Right renal pelvis (tissue), 4 donors: ENCODE data around the gene SHMT1. TPM values are rescaled to one million over a fixed set of nuclear protein-coding genes. Genes with fewer than 3 reads are reported as not detected.
"Not testable (repeated sequence)": the region's sequence is repeated elsewhere in the genome, so short reads cannot be mapped to it uniquely, and the experiment has no call there.

Experiments
- DNase-seq, 4 donors: peaks; one replicate each; pipeline ENCODE4 v3.0.0-alpha.2; 2013; ENCODE audit warnings: low read depth in 4 of 4, low spot score in 3 of 4, missing footprints in 1 of 4
- polyA plus RNA-seq, 4 donors: library from polyadenylated mRNA; unstranded; fragments of 120-200 nt; gene quantifications; one replicate each; pipeline ENCODE4 v1.2.1, GENCODE V29; 2013; ENCODE audit not compliant: insufficient read length in 4 of 4

Gene SHMT1
- polyA plus RNA-seq, 4 donors: 53.9 to 67.4 (median 58.6) TPM

DNA sequence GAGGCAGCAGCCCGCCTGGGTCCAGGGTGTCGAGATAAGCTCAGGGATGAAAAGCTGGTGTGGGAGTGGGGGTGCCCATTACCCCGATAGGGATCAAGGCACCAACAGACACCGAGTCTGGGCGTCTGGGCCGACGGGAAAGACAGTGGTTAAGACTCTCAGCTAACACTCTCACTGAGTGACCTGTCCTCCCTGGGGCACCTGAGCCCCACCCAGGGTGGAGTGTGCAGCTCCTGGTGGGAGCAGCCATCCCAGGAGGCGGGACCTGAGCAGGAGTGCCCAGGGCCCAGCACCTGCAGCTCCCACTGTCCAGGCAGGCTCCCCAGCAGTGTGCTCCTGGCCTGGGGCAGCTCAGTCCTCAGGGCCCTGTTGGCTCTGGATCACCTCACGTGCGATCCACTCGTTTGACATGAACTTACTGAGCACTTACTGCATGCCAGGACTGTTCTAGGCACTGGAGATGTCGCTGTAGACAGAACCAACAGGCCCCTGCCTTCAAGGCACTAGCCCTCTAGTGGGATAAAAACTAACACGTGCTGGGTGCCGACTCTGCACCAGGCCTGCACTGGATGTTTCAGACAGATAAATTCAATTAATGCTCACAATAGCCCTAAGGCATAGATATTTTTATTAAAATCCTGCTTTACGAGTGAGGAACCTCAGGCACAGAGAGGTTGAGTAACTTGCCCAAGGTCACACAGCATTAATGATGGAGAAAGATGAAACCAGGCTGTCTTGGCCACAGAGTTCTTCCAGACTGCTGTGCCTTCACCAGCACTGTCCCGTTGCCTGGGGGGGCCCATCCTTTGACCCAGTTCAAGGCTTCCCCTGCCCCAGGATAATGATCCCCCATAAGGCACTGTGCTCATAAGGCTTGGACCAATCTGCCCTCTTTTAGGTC is 16.1 kb upstream of the SHMT1 start:
- DNase-seq: no peak

DNA sequence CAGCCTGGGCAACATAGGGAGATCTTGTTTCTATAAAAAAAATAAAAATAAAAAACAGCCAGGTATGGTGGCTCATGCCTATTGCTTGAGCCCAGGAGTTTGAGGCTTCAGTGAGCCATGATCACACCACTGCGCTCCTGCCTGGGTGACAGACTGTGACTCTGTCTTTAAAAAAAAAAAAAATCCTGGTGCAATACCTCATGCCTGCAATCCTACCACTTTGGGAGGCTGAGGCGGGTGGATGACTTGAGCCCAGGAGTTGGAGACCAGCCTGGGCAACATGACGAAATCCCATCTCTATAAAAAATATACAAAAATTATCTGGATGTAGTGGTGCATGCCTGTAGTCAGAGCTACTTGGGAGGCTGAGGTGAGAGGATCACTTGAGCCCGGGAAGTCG is 15.3 kb upstream of the SHMT1 start:
- not testable (repeated sequence) for DNase-seq

DNA sequence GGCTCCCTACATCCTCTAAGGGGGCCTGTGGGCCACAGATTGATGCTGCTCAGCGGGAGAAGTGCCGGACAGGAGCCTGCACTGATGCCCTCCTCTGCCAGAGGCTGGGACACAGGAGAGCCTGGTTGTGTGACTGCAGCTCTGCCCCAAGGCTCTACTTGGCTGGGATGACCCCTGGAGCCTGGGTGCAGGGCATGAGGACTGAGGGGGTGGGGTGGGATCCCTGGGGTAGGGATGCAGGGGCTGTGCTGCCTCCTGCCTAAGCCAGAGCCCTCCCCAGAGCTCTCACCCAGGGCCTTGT is 14.8 kb upstream of the SHMT1 start:
- no peak for DNase-seq

GRCh38 chr17:18377437-18378204 is 14.3 kb upstream of the SHMT1 start, which contains the start of gene EVPLL:
EVPLL (plus strand) TSS chr17:18377778; CDS start chr17:18380938, 3,160 bp downstream.
- DNase-seq: no peak

- DNase-seq: no peak
Measured at GRCh38 chr17:18374216-18374615, 10.9 kb upstream of the SHMT1 start.

GRCh38 chr17:18373181-18373580 is 9.8 kb upstream of the SHMT1 start:
- not testable (repeated sequence) for DNase-seq

DNA sequence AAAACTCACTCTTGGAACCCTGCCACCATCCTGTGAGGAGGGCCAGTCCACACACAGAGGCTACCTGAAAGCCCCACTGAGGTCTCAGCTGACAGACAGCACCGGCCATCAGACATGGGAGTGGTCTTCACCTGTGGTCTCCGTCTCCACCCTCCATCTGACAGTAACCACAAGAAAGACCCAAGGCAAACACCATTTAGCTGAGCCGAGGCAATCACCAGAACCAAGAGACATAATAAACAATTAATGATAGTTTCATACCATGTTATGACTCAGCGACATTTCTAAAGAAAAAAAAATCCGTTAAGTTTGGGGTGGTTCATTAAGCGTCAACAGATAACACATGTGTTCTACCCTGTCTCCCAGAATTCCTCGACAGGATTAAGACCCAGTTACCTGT is 8.1 kb upstream of the SHMT1 start:
- DNase-seq: no peak

DNA sequence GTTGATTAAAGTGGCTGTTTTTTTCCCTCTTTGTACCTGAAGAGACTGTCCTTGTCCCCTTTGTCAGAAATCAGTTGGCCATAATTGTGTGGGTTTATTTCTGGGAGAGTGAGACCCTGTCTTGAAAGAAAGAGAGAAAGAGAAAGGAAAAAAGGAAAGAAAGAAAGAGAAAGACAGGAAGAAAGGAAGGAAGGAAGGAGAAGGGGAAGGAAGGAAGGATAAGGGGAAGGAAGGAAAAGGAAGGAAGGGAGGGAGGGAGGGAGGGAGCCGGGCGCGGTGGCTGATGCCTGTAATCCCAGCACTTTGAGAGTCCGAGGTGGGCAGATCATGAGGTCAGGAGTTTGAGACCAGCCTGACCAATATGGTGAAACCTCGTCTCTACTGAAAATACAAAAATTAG is 7.4 kb upstream of the SHMT1 start:
- no peak for DNase-seq

DNA sequence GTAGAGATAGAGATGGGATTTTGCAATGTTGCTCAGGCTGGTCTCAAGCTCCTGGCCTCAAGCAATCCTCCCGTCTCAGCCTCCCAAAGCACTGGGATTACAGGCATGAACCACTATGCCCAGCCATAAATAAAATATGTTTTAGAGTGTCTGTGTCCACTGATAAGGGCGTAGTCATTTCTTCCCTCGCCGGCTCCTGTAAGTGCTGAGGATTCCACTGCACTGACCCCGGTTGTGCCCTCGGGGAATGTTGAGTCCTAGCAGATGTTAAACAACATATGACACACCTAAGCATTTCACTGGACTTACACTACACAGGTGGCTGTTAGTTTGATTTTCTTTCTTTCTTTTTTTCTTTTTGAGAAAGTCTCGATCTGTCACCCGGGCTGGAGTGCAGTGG is 5.6 kb upstream of the SHMT1 start:
- no peak for DNase-seq

GRCh38 chr17:18364166-18364565 is 816 bp upstream of the SHMT1 start:
- no peak for DNase-seq

DNA sequence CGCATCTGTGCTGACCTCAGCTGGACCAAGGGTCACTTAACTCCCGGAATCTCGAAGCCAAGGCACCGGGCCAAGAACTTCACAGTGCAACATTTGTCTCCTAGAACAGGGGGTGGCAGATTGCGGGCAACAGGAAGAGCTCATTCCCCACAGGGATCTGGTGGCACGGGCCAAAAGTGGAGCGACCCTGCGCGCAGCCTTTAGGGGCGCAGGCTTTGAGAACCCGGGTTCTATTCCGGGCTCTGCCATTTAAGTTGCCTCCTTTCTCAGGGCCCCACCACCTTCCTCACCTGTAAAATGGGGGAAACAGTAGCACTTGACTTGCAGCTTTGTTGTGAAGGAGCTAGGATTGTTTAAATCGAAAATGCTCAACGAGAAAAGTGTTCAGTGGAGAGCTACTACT is 651 bp downstream of the SHMT1 start:
- DNase-seq: peak in 2 of 4 donors; percentile 38 to 47

- no peak for DNase-seq
Measured at GRCh38 chr17:18361837-18362697, 1.3 kb downstream of the SHMT1 start.

DNA sequence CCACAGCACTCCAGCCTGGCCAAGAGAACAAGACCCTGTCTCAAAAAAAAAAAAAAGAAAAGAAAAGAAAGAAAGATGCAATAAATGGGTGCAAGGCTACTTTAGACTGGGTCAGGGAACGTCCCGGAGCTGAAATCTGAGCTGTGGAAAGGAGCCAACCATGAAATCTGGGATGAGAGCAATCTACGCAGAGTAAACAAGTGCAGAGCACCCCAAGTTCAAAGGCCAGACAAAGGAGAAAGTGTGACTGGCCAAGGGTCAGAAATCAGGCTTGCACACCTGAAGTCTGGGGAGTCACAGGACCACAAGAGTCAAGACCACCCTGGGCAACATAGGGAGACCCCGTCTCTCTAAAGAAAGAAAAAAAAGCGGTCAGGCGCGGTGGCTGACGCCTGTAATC is 2.8 kb downstream of the SHMT1 start:
- no peak for DNase-seq

DNA sequence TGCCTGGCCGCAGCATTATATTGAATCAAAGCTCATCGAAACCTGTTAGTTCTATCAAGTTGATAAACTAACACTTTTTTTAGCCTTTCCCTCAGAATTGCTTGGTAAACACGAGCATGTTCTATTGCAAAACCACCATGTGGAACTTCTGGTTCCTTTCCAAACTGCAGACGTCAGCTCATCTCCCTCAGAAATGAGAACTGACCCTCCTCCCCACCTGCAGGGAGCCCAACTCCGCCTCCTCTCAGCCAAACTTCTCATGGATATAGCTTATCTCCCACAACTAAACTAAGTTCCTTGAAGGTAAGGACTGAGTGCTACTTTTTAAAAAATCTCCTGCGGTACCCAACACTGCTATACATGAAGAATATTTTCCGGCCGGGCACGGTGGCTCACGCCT is 6.7 kb downstream of the SHMT1 start:
- no peak for DNase-seq

- no peak for DNase-seq
Measured at GRCh38 chr17:18353541-18353940, 9.8 kb downstream of the SHMT1 start.

- no peak for DNase-seq
Measured at GRCh38 chr17:18344021-18344420, 19.3 kb downstream of the SHMT1 start.

DNA sequence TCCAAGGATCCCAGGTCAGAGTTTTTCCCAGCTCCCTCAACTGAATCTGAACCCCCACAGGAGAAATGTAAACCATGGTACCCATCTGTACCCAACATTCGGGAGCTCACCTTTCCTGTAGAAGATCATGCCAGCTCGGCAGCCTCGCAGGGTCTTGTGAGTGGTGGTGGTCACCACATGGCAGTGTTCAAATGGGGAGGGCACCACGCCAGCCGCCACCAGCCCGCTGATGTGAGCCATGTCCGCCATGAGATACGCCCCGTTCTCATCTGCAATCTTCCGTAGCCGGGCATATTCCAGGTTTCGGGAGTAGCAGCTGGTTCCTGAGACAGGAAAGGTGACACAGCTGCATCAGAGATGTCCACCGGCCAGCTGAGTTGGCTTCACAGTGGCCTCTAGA is 23.4 kb downstream of the SHMT1 start:
- DNase-seq: no peak

DNA sequence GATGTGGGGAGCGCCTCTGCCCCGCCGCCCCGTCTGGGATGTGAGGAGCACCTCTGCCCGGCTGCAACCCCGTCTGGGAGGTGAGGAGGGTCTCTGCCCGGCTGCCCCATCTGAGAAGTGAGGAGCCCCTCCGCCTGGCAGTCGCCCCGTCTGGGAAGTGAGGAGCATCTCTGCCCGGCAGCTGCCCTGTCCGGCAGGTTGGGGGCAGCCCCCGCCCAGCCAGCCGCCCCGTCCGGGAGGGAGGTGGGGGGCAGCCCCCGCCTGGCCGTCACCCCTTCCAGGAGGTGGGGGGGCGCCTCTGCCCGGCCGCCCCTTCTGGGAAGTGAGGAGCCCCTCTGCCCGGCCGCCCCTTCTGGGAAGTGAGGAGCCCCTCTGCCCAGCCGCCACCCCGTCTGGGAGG is 25.2 kb downstream of the SHMT1 start:
- DNase-seq: not testable (repeated sequence)

GRCh38 chr17:18332909-18333489 is 30.4 kb downstream of the SHMT1 start:
- no peak for DNase-seq

GRCh38 chr17:18331879-18332278 is 31.5 kb downstream of the SHMT1 start:
- no peak for DNase-seq
